Activated T-helper 1 cell treated with anti-CD3 and anti-CD28 coated beads, Interleukin-2, amount 50 U/mL, for 16 hours (primary cell): ENCODE data around the gene SLC19A1.
"Not testable (repeated sequence)": the region's sequence is repeated elsewhere in the genome, so short reads cannot be mapped to it uniquely, and the experiment has no call there.

Source experiments
- DNase-seq, 2 donors: peaks; one replicate each; pipeline ENCODE4 v3.0.0-alpha.2; 2020; ENCODE audit warnings: low read depth in 1 of 2, low spot score in 1 of 2

SLC19A1 gene

GRCh38 chr21:45506836-45507522 is 35.3 kb downstream of the SLC19A1 start:
- DNase-seq: no peak

DNA sequence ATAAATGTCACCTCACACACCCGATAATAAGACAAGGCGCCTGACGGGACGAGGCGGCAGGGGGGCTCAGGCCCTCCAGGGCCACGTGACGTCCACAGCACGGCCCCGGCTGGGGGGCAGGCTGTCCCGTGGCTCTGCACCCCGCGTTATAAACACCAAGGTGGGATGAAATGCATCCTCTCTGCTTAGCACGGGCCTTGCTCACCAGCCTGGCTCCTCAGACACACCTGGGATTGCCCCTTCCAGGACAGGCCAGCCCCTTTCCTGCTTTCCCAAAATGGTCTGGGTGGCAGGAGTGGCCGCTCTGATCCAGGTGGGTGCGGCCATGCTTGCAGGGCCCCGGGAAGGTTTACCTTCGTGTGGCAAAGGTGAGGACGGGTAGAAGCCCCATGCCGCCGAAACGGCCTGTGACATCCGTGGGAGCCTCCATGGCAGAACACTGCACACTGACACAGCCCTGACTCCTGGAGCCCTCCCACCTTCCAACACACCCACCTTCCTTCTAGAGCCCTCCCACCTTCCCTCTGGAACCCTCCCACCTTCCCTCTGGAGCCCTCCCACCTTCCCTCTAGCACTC is 35.9 kb downstream of the SLC19A1 start:
- DNase-seq: no peak

GRCh38 chr21:45505416-45506021 is 36.7 kb downstream of the SLC19A1 start:
- DNase-seq: no peak

DNA sequence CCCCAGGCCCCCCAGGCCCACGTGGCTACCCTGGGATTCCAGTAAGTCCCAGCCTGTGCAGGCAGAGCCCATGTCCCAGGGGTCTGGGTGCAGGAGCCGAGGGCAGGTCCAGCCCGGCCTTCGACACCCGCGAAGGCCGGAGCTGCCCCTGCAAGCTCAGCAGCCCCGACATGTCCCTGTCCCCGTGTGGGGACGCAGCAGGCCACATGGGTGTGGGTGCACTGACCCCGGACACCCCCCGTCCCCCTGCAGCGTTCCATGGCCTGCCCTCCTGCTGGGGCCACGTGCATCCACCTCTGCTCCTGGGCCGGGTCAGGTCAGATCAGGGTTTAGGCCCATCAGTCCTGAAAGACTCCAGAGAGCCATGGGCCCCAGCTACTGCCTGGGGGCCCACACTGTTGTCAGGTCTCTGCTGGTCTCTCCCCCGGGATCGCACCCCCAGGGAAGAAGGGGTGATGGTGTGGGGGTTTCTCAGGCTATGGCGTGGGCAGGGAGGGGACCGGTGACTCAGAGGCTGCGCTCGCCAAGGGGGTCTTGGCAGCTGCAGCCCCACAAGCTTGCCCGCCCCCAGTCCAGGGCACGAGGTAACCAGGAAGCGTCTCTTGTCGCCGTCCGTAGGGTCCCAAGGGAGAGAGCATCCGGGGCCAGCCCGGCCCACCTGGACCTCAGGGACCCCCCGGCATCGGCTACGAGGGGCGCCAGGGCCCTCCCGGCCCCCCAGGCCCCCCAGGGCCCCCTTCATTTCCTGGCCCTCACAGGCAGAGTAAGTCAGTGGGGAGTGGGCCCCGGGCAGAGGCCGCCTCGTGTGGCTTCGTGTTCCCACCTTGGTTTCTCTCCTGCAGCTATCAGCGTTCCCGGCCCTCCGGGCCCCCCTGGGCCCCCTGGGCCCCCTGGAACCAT is 37.5 kb downstream of the SLC19A1 start:
- no peak for DNase-seq

DNA sequence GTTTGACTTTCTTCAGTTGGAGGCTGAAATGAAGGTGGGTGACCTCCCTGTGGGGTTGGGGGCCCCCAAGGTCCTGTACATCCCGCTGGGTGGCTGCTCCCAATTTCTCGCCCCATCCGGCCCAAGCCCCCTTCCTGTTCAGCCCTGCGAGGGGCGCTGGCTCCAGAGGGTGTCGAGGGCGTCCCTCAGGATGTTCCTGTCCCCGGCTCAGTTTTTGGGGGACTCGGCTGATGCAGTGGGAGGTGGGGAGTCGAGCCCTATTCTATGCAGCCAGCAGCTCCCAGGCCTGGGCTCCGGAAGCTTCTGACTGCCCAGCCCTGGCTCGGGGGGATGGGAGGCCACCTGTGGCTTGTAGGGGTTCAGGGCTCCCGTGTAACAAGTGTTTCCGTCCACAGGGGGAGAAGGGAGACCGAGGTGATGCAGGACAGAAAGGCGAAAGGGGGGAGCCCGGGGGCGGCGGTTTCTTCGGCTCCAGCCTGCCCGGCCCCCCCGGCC is 38.2 kb downstream of the SLC19A1 start:
- no peak for DNase-seq

- not testable (repeated sequence) for DNase-seq
Measured at GRCh38 chr21:45503226-45503625, 39.0 kb downstream of the SLC19A1 start.

GRCh38 chr21:45502600-45502999 is 39.6 kb downstream of the SLC19A1 start:
- no peak for DNase-seq

DNA sequence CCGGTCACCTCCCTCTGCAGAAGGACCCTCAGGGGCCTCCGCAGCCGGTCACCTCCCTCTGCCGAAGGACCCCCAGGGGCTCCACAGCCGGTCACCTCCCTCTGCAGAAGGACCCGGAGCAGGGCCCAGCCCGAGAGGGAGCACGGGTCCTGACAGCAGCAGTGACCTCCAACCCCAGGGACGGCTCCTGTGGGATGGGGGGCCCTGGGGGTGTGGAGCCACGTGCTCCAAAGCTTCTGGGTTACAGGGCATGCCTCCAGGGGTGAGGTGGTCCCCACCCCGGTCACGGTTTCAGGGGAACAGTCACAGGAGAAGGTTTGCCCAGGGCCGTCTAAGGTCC is 40.3 kb downstream of the SLC19A1 start:
- DNase-seq: no peak

- not testable (repeated sequence) for DNase-seq
Measured at GRCh38 chr21:45501081-45502005, 40.9 kb downstream of the SLC19A1 start.

DNA sequence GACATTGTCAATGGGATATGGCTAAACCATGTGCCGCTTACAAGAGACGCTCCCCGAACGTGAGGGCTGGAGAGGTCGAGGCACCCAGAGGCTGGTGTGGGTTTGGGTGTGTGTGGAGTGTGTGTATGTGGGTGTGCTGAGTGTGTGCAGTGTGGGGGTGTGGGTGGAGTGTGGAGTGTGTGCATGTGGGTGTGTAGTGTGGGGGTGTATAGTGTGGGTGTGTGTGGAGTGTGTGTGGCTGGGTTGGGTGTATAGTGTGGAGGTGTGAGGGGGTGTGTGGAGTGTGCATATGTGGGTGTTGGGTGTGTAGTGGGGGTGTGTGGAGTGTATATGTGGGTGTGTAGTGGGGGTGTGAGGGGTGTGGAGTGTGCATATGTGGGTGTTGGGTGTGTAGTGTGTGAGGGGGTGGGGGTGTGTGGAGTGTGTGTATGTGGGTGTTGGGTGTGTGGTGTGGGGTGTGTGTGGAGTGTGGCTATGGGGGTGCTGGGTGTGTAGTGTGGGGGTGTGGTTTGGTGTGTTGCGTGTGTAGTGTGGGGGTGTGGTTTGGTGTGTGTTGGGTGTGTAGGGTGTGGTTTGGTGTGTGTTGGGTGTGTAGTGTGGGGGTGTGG is 42.2 kb downstream of the SLC19A1 start:
- DNase-seq: no peak

DNA sequence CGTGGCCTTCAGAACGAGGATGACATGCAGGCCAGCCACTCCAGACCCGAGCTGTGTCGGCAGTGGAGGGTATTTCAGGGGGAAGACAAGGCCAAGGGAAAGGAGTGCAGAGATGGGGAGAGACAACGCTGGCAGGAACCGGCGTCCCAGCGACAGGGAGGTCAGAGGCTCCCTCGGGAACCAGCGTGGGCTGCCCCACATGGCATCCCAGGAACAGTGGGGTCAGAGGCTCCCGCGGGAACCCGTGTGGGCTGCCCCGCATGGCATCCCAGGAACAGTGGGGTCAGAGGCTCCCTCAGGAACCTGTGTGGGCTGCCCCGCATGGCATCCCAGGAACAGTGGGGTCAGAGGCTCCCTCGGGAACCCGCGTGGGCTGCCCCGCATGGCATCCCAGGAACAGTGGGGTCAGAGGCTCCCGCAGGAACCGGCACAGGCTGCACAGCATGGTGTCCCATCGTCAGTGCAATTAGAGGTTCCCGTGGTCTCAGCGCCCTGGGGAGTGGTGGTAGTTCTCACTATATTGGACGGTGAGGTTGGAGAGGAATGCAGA is 43.0 kb downstream of the SLC19A1 start:
- no peak for DNase-seq

- DNase-seq: no peak
Measured at GRCh38 chr21:45498646-45499000, 43.6 kb downstream of the SLC19A1 start.

- DNase-seq: no peak
Measured at GRCh38 chr21:45497846-45498645, 44.2 kb downstream of the SLC19A1 start.

DNA sequence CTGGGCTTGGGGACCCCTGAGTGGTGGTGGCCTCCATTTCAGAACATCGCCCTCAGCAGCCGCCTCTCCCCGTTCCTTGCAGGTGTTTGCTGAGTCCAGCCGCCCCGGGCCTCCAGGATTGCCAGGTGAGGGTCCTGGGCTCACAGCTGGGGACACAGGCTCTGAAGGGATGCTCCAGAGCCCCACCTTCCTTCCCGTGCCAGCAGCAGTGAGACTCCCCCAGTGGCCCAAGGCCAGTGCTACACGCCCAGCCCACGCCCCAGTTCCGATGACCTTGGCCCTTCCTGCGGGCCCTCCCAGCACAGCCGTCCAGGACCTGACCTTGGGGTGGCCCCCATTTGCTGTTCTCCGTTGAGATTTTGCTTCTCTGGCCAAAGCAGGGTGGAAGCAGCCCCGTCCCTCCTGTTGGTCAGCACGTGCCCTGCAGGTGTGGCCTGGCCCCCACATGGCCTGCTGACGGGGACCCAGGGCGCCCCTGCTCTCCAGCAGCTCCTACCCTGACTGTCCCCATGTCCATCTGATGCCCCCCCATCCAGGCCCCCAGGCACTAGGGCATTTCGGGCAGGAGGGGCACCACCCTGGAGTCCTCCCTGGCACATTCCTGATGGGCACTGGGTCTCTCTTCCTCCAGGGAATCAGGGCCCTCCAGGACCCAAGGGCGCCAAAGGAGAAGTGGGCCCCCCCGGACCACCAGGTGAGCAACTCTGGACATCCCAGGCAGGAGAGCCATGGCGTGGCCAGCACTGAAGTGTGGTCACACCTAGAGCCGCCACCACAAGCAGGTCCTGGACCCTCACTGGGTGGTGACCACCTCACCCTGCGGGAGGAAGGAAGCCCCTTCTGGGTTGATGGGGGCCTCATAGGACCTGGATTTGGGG is 45.0 kb downstream of the SLC19A1 start:
- DNase-seq: no peak

DNA sequence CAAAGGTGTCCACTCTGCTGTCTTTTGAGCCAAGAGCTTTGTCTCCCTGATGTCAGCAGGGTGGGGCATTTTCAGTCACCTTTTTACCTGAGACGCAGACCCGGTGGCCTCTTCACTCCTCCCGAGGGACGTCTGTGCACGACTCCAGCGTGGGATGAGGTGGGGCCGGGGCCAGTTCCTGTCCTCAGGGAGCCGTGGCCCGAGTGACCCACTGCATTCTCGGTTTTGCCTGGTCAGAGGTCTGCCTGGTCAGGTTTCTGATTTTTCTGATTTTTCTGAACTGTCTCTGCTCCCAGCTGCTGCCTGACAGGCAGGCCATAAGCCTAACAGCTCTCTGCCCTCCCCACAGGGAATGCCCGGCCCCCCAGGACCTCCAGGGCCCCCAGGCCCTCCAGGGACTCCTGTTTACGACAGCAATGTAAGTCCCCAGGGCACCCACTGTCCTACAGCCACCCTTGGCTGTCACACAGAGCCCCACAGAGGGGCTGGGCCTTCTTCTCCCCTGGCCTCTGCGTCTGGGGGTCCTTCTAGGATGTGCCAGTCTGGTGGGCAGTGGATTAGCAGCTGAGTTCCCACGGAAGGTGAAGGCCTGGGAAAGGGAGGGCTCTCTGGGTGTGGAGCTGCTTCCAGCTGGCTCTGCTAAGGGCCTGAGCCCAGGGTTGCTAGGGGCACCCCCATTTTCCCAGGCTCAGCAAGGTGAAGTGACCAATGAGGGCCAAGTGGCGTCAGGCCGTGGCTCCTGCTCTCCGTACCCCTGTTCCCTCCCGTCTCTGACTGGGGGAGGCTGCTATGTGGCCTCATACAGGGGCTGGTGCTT is 45.9 kb downstream of the SLC19A1 start:
- no peak for DNase-seq

- no peak for DNase-seq
Measured at GRCh38 chr21:45494851-45495680, 47.2 kb downstream of the SLC19A1 start.
